ENCODE measurements around the gene LTO1.

- no peak for TF ChIP-seq CTCF (conservative IDR thresholded peaks at IDR 0.05; ENCODE audit: low read depth, low read length)
- TF ChIP-seq EZH2phosphoT487 (IDR thresholded peaks at IDR 0.05; ENCODE audit: borderline replicate concordance, low read length): no peak
Observed at GRCh38 chr11:69655479-69656428, 19.4 kb downstream of the LTO1 start.

All from PC-3 (cell line).